ENCODE measurements around the gene EXOC8.

DNA sequence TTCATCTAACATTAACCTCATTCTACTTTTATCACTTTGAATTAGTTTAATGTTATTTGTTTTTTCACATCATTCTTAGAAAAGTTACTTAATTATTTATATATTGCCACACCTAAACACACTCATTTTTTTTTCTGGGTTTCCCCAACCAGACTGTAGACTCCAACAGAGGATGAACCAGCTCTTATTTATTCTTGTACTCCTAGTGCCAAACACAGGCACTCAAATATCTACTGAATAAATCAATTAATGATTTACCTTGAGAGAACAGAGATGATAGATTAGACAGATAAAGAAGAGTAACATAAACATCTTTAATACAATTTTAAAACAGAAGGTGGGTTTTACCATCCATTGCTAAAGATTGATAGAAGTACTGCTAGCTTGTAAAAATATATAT lies 48.8 kb upstream of the EXOC8 start:
- TF ChIP-seq, protein P1, sequence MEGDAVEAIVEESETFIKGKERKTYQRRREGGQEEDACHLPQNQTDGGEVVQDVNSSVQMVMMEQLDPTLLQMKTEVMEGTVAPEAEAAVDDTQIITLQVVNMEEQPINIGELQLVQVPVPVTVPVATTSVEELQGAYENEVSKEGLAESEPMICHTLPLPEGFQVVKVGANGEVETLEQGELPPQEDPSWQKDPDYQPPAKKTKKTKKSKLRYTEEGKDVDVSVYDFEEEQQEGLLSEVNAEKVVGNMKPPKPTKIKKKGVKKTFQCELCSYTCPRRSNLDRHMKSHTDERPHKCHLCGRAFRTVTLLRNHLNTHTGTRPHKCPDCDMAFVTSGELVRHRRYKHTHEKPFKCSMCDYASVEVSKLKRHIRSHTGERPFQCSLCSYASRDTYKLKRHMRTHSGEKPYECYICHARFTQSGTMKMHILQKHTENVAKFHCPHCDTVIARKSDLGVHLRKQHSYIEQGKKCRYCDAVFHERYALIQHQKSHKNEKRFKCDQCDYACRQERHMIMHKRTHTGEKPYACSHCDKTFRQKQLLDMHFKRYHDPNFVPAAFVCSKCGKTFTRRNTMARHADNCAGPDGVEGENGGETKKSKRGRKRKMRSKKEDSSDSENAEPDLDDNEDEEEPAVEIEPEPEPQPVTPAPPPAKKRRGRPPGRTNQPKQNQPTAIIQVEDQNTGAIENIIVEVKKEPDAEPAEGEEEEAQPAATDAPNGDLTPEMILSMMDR (IDR thresholded peaks at IDR 0.05; ENCODE audit: insufficient read depth, low read depth, low read length): no peak
- no peak for TF ChIP-seq EZH2 (IDR thresholded peaks at IDR 0.05; ENCODE audit: insufficient read depth, low read length)

Data from astrocyte (in vitro differentiated cells and primary cell).